HEK293 (cell line): Measurements from ENCODE around the gene STAB2.
A peak's percentile ranks its signal among the peaks of the same experiment; 100 is the strongest.

Experiments
- CTCF ChIA-PET: fragments of 350-600 bp; formaldehyde crosslinking; extraction: SDS; loops from one replicate; lab custom pipeline; 2021; ENCODE audit warnings: antibody characterized with exemption; lab: Yijun Ruan, JAX
- POLR2A ChIA-PET: fragments of 300-600 bp; formaldehyde crosslinking; extraction: SDS; loops from one replicate; lab custom pipeline; 2020; ENCODE audit warnings: antibody characterized with exemption, inconsistent platforms; lab: Yijun Ruan, JAX
- H3K27ac ChIP-seq: fragments of 200-500 bp; sonication (Bioruptor generic); 2 replicates; pipeline ENCODE4 v1.5.1; 2014; ENCODE audit warnings: low read depth, low read length, control low read depth, inconsistent platforms; ENCODE audit errors: extremely low read depth
- H3K36me3 ChIP-seq, 2 experiments: fragments of 200-500 bp in 1 of 2; sonication (Bioruptor generic) in 1 of 2; 1 replicate in 1 of 2; 2 replicates in 1 of 2; pipeline ENCODE4 v1.5.1; 2014 to 2017; ENCODE audit warnings: inconsistent platforms in 2 of 2, low read length in 2 of 2; ENCODE audit not compliant: control insufficient read depth in 2 of 2, insufficient read depth in 1 of 2
- H3K4me1 ChIP-seq: fragments of 200-500 bp; sonication (Bioruptor generic); 2 replicates; pipeline ENCODE4 v1.5.1; 2014; ENCODE audit warnings: mild to moderate bottlenecking, low read length, inconsistent platforms; ENCODE audit not compliant: control insufficient read depth, insufficient read depth
- H3K4me3 ChIP-seq: 2 replicates; pipeline ENCODE4 v1.5.1; 2011; ENCODE audit warnings: low read depth, mild to moderate bottlenecking, control low read depth, low read length, moderate library complexity
- H3K9me3 ChIP-seq: fragments of 200-500 bp; sonication (Bioruptor generic); 2 replicates; pipeline ENCODE4 v1.5.1; 2014; ENCODE audit warnings: low read depth, low read length, inconsistent platforms; ENCODE audit not compliant: control insufficient read depth, insufficient read depth
- BCL6B ChIP-seq: fragments of 450-650 bp; formaldehyde crosslinking; IDR thresholded peaks from 2 replicates; pipeline ENCODE4 v1.5.1; 2017; ENCODE audit warnings: missing biosample characterization, missing genetic modification characterization
- CTCF ChIP-seq: fragments of 450-650 bp; formaldehyde crosslinking; IDR thresholded peaks from 2 replicates; pipeline ENCODE4 v1.5.1; 2016; ENCODE audit warnings: missing biosample characterization, missing genetic modification characterization
- GLI4 ChIP-seq: fragments of 450-650 bp; formaldehyde crosslinking; IDR thresholded peaks from 2 replicates; pipeline ENCODE4 v1.5.1; 2016; ENCODE audit warnings: missing biosample characterization, missing genetic modification characterization
- PRDM4 ChIP-seq: fragments of 450-650 bp; formaldehyde crosslinking; IDR thresholded peaks from 2 replicates; pipeline ENCODE4 v1.5.1; 2017; ENCODE audit warnings: missing biosample characterization, missing genetic modification characterization
- SCRT1 ChIP-seq: fragments of 450-650 bp; formaldehyde crosslinking; IDR thresholded peaks from 2 replicates; pipeline ENCODE4 v1.5.1; 2016; ENCODE audit warnings: missing biosample characterization, missing genetic modification characterization, borderline replicate concordance
- ZNF157 ChIP-seq: fragments of 450-650 bp; formaldehyde crosslinking; IDR thresholded peaks from 2 replicates; pipeline ENCODE4 v1.5.1; 2016; ENCODE audit warnings: missing biosample characterization, missing genetic modification characterization
- ZNF214 ChIP-seq: fragments of 450-650 bp; formaldehyde crosslinking; IDR thresholded peaks from 2 replicates; pipeline ENCODE4 v1.5.1; 2017; ENCODE audit warnings: missing biosample characterization, mild to moderate bottlenecking, missing genetic modification characterization, borderline replicate concordance
- ZNF354C ChIP-seq: fragments of 450-650 bp; formaldehyde crosslinking; IDR thresholded peaks from 2 replicates; pipeline ENCODE4 v1.5.1; 2016; ENCODE audit warnings: missing biosample characterization, missing genetic modification characterization, low read depth, borderline replicate concordance
- ZSCAN4 ChIP-seq: fragments of 450-650 bp; formaldehyde crosslinking; IDR thresholded peaks from 2 replicates; pipeline ENCODE4 v1.5.1; 2017; ENCODE audit warnings: missing biosample characterization, missing genetic modification characterization
- TF ChIP-seq, protein P1 (sequence below): fragments of 450-650 bp; formaldehyde crosslinking; IDR thresholded peaks from 2 replicates; pipeline ENCODE4 v1.5.1; 2017; ENCODE audit warnings: missing biosample characterization, missing genetic modification characterization
- TF ChIP-seq, protein P2 (sequence below): fragments of 450-650 bp; formaldehyde crosslinking; IDR thresholded peaks from 2 replicates; pipeline ENCODE4 v1.5.1; 2016; ENCODE audit warnings: missing biosample characterization, missing genetic modification characterization

The STAB2 gene

GRCh38 chr12:103716517-103717196, 129.6 kb downstream of the STAB2 start (continued):
- TF ChIP-seq CTCF (tag by site-specific recombination), result no peak
- no peak for TF ChIP-seq BCL6B (tag by site-specific recombination)
- no peak for TF ChIP-seq ZNF214 (tag by site-specific recombination)
- TF ChIP-seq, protein P1, sequence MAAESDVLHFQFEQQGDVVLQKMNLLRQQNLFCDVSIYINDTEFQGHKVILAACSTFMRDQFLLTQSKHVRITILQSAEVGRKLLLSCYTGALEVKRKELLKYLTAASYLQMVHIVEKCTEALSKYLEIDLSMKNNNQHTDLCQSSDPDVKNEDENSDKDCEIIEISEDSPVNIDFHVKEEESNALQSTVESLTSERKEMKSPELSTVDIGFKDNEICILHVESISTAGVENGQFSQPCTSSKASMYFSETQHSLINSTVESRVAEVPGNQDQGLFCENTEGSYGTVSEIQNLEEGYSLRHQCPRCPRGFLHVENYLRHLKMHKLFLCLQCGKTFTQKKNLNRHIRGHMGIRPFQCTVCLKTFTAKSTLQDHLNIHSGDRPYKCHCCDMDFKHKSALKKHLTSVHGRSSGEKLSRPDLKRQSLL, result no peak
- TF ChIP-seq ZNF354C (tag by site-specific recombination), result no peak
- TF ChIP-seq, protein P2, sequence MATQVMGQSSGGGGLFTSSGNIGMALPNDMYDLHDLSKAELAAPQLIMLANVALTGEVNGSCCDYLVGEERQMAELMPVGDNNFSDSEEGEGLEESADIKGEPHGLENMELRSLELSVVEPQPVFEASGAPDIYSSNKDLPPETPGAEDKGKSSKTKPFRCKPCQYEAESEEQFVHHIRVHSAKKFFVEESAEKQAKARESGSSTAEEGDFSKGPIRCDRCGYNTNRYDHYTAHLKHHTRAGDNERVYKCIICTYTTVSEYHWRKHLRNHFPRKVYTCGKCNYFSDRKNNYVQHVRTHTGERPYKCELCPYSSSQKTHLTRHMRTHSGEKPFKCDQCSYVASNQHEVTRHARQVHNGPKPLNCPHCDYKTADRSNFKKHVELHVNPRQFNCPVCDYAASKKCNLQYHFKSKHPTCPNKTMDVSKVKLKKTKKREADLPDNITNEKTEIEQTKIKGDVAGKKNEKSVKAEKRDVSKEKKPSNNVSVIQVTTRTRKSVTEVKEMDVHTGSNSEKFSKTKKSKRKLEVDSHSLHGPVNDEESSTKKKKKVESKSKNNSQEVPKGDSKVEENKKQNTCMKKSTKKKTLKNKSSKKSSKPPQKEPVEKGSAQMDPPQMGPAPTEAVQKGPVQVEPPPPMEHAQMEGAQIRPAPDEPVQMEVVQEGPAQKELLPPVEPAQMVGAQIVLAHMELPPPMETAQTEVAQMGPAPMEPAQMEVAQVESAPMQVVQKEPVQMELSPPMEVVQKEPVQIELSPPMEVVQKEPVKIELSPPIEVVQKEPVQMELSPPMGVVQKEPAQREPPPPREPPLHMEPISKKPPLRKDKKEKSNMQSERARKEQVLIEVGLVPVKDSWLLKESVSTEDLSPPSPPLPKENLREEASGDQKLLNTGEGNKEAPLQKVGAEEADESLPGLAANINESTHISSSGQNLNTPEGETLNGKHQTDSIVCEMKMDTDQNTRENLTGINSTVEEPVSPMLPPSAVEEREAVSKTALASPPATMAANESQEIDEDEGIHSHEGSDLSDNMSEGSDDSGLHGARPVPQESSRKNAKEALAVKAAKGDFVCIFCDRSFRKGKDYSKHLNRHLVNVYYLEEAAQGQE, result no peak

DNA sequence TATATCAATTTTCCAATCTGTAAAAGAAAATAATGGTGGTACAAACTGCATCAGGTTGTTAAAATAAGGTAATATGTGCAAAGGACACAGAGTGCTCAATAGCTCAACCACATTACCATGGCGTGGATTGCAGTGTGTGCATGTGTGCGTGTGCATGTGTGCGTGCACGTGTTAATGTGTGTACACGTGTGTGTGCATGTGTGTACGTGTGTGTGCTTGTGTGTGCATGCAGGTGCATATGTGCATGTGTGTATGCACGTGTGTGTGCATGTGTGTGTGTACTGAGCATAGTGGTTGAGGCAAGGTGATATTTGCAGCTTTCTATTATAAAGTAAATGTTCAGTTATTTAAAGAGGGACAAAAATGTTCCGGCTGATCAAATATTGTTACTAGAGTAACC, 138.3 kb downstream of the STAB2 start:
- no peak for TF ChIP-seq GLI4 (tag by site-specific recombination)
- peak; percentile 58 for TF ChIP-seq ZSCAN4 (tag by site-specific recombination)
- no peak for TF ChIP-seq PRDM4 (tag by site-specific recombination)
- no peak for TF ChIP-seq SCRT1 (tag by site-specific recombination)
- no peak for TF ChIP-seq ZNF157
- TF ChIP-seq, all 188 proteins: peak for 1
- no peak overlapping the region for H3K27ac ChIP-seq
- ChIA-PET CTCF (no interaction called here), POLR2A (no interaction called here)
- no peak overlapping the region for H3K4me3 ChIP-seq
- H3K36me3 ChIP-seq, result no peaks in the 10 kb centered on the region
- no peaks in the 10 kb centered on the region for H3K9me3 ChIP-seq
- H3K4me1 ChIP-seq, result no peaks in the 10 kb centered on the region
